Measurements from ENCODE around the gene GALNTL6.

DNA sequence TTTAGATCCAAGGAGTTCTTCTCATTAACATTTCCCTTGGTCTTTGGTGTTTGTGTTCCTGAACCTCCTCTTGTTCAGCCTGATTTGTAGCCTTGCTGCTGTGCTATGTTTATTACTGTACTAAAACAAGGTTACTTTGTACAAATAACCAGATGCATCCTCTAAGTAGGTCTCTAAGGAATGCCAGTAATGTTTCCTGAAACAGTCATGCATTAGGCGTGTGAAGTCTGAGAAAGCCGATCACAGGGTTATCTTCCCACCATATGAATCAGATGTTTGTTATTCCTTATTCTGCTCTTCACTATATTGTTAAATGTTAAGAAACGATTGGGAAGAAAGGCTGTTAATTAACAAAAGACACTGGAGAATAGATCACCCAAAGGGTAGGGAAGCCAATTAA lies 66.9 kb downstream of the GALNTL6 start:
- TF ChIP-seq, protein P1, sequence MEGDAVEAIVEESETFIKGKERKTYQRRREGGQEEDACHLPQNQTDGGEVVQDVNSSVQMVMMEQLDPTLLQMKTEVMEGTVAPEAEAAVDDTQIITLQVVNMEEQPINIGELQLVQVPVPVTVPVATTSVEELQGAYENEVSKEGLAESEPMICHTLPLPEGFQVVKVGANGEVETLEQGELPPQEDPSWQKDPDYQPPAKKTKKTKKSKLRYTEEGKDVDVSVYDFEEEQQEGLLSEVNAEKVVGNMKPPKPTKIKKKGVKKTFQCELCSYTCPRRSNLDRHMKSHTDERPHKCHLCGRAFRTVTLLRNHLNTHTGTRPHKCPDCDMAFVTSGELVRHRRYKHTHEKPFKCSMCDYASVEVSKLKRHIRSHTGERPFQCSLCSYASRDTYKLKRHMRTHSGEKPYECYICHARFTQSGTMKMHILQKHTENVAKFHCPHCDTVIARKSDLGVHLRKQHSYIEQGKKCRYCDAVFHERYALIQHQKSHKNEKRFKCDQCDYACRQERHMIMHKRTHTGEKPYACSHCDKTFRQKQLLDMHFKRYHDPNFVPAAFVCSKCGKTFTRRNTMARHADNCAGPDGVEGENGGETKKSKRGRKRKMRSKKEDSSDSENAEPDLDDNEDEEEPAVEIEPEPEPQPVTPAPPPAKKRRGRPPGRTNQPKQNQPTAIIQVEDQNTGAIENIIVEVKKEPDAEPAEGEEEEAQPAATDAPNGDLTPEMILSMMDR (optimal IDR thresholded peaks at IDR 0.05 in 1 of 3, IDR thresholded peaks at IDR 0.05 in 1 of 3, conservative IDR thresholded peaks at IDR 0.05 in 1 of 3; ENCODE audit: extremely low read depth in 1 of 3, insufficient read depth in 2 of 3, low read length in 3 of 3), result no peak
- TF ChIP-seq EZH2 (IDR thresholded peaks at IDR 0.05; ENCODE audit: low read length), result no peak

Measured in keratinocyte (primary cell).